OCI-LY3 (cell line): Measurements from ENCODE around the gene WDPCP.

Experiments used
- CTCF ChIP-seq: fragments of 200-600, 300-600 bp; sonication (generic); IDR thresholded peaks from 2 replicates; pipeline ENCODE4 v1.5.1; 2014; ENCODE audit warnings: antibody characterized with exemption, low read length, low read depth
- EZH2phosphoT487 ChIP-seq: fragments of 200-600 bp; shearing (Covaris generic); IDR thresholded peaks from 2 replicates; pipeline ENCODE4 v1.6.1; 2018; ENCODE audit warnings: antibody characterized with exemption, mixed run types, low read depth

- TF ChIP-seq EZH2phosphoT487 (no peak), CTCF (no peak)
Measured at GRCh38 chr2:63131196-63131595, 457.1 kb downstream of the WDPCP start.
